Inflammatory macrophage (primary cell): ENCODE data around the gene TGM5.
A peak's percentile ranks its signal among the peaks of the same experiment; 100 is the strongest.

Source experiments
- DNase-seq, 2 donors: peaks; one replicate each; pipeline ENCODE4 v3.0.0-alpha.2; 2020 to 2022

Gene TGM5

DNA sequence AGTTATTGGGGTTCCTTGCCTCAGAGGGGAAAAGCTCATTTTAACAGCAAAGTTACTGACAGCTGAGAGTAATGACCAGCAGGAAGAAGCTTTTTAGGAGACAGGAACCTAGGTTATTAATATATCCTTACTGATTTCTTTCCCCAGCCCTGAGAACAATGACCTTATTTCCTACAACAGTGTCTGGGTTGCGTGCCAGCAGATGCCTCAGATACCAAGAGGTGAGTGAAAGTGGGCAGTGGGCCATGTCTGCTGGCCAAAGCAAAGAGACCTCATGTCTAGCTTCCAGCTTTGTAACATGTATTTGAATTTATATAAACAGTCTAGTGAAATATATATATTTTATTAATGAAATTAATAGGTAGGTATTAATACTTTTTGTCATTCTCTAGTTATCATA lies 76.5 kb downstream of the TGM5 start:
- no peak for DNase-seq

DNA sequence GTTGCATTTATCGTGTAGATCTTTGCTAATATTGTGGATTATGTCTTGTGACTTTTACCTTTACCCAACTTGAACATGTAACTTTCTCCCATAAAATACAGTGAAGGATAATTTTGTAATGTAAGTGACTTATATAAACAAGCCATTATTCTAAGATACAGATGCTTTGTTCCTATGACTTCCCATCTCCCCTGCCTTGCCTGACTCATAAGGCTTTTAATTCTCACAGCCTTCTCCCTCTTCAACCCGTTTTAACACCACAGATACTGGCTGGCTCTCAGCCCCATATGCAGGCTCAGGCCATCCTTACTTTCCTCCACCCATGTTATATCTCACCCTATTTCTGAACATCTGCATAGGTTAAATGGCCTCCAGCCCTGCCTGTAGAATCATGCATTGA lies 77.4 kb downstream of the TGM5 start:
- DNase-seq, result no peak

DNA sequence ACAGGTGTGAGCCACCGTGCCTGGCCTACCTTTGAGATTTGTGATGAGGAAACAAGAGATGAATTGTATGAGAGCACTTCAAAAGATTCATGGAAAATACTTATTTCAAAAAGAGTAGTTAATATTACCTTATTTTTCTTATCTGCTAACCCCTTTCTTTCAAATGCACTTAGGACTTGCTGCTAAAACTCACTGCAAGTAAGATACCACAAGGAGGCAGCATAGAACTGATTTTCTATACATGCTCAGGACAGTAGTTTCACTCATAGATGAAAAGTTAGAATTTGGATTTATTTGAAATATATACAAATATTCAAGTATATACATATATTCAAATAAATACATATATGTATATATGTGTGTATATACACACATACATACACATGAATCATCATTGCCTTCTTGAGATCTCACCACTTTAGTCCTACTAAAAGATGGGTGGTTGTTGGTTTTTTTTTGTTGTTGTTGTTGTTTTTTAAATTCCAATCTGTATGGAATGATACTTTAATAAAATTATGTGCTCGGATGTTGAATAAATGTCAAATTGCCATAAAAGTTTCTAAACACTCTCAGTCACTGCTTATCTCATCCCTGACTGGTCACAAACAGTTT lies 79.1 kb downstream of the TGM5 start:
- DNase-seq, result peak; percentile 48 to 64

DNA sequence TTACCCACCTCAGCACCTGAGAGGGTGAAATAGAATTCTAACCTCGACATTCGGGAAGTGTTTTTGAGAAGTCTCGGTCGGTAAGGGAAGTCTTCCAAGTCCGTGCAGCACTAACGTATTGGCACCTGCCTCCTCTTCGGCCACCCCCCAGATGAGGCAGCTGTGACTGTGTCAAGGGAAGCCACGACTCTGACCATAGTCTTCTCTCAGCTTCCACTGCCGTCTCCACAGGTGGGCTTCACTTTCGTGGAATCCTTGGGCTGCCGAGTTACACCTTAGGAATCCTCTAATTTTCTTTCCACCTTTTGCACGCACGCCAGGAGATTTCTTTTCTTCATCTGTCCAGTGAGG lies 80.8 kb downstream of the TGM5 start:
- peak in 1 of 2 donors; percentile 24 for DNase-seq

DNA sequence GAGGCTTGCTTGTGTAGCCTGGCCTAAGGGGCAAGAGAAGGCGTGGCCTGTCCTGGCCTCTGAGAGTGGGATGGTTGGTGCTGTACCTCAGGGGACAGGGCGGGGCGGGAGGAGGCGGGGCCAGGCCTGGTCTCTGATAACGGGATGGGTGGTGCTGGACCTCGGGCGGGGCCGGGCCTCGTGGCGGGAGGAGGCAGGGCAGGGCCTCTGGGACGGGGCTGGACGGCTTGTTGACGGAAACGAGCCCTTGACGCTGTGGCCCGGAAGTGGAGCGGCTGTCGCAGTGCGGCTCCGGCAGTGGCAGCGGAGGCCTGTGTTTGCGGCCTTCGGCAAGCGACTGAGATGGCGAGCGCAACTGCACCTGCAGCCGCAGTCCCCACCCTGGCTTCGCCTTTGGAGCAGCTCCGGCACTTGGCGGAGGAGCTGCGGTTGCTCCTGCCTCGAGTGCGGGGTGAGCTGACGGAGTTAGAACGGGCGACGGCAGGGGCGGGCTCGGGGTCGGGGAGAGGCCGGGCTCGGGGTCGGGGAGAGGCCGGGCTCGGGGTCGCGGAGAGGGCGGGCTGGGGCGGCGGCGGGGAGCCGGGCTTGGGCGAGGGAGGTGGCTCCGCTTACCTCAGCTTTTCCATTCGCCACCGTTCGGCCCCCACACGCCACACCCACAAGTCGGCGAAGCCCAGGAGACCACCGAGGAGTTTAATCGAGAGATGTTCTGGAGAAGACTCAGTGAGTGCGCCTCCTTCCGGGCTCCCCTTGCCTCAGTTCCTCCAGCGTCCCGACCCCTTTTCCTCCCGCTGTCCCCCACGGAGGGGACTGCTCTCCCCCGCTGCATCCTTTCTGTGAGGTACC lies 81.3 kb downstream of the TGM5 start, which contains the start of gene CCNDBP1:
CCNDBP1 (plus strand) TSS at position 247 of the 846 bp plus-strand sequence; CDS start at position 343, 96 bp downstream.
- DNase-seq, result peak; percentile 91 to 93

DNA sequence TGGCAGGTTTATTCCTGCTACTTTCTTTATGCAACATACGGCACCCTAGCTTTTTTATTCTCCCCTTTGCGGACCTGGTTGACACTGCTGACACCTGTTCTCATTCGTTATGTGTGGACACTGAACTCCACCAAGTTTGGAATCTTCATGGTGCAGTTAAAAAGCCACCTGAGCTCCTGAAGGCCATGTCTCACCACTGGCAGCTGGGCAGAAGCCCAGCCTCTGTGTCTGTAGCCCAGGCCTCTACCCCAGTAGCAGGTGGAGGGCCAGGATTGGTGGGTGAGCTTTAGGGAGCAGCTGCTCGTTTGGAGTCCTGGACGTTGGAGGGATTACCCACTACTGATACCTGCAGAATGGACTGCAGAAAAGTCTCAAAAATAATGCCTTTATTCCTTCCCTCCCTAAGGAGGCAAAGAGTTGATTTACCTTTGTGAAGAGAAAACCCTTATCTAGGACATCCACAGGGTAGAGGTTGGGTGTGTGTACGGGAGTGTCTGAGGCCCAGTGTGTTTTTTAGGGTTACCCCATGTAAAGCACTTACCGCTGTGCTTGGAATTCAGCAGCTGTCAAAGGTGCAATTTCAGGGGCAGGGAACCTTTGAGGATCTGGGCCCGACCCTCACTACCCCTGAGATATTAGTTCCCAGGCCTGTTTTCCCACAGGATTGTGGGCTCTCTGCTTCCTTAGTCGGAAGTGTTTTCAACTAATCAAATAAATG lies 82.2 kb downstream of the TGM5 start:
- DNase-seq, result no peak

DNA sequence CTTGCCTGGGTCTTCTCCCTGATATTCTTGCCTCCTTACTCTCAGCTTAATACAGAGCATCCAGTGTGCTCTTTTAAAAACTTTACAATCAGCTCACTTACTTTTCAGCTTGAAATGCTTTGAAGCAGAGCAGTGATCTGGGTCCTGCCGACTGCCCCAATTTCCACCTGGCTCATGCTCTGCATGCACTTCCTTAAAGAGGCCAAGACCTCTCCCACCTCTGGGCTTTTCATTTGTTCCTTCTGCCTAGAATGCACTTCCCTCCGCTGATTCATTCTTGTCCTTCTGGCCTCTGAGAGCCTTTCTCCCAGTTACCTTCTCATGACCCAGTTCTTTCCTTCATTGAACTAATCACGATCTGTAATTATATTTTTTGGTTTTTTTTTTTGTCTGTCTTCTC lies 83.5 kb downstream of the TGM5 start:
- DNase-seq, result no peak
